ENCODE data around the gene ELP5.

- TF ChIP-seq CTCF (IDR thresholded peaks at IDR 0.05) (no peak), POLR2A (IDR thresholded peaks at IDR 0.05) (no peak)
These were observed 27.4 kb downstream of the ELP5 start for GRCh38 chr17:7279448-7279847.

Measured in gastroesophageal sphincter (tissue), 3 donors.